HG03045 (cell line): Measurements from ENCODE around the gene TOR1AIP2.
"Not testable (repeated sequence)": the region's sequence is repeated elsewhere in the genome, so short reads cannot be mapped to it uniquely, and the experiment has no call there.

Source experiments
- ATAC-seq: cut with Tn5 transposase; IDR thresholded peaks from one replicate; pipeline ENCODE4 v1.9.1; 2021; ENCODE audit warnings: mild to moderate bottlenecking, moderate library complexity; ENCODE audit not compliant: unreplicated experiment

The TOR1AIP2 gene

GRCh38 chr1:179876300-179876715, 1.3 kb downstream of the TOR1AIP2 start:
- ATAC-seq, result no peak

DNA sequence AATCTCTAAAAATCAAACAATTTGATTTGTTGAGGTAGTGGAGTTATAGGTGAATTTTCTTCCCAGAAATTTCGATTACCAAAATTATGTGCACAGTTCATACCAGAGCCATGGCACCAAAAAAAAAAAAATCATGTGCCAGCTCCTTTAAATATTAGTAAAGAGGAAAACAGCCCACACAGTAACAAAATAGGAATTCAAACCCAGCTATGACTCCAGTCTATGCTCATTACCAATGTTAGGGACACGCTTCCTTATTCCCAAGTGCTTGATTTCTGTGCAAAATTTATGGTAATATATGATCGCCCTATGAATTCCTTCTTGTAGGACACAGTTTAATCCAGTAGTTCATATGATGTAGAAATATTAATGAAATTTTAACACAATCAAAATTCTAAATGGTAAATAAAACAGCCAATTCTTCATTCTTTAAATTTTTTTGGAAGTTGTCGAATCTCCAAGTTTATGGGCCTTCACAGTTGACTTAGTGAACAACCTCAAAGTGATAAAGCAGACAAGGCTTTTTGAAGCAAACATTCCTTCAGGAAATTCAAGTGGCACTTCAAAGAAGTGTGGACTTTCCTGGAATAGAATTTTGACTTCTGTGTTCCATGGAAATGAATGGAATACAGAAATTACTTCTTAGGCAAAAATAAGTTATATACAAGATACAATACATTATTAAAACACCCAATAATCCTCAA, 1.9 kb downstream of the TOR1AIP2 start:
- ATAC-seq, result no peak

DNA sequence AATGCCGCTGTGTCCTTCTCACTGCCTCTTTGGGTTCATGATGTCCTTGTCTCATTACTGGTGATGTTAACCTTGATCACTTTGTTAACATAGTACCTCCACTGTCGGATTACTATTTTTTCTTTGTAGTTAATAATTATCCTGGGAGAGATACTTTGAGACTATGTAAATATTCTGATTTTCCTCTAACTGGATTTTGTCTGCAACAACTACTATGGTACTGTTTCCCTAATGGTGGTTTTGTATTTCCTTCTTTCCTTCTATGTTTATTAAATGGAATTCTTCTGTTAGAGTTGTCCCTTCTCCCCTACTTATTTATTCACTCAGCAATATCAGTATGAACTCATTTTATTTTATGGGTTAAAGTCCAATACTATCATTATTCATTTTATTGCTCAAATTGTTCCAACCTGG, 4.2 kb downstream of the TOR1AIP2 start:
- ATAC-seq, result no peak

DNA sequence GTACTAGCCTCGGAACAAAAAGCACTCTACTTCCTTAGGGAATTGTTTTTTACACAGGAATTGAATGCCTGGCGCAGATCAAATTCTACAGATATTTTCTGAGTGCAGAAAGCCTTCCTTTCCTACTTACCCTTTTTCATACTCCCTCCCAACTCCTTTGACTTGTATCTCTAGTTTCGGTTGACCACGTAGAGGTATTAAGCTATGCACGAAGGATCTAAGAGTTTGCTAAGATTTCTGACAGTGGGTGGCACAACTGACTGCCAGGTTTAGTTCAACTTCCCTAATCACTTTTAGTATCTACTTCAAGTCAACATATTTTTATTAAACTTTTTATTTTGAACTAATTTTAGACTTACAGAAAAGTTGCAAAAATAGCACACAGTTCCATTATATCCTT, 5.0 kb downstream of the TOR1AIP2 start:
- no peak for ATAC-seq

DNA sequence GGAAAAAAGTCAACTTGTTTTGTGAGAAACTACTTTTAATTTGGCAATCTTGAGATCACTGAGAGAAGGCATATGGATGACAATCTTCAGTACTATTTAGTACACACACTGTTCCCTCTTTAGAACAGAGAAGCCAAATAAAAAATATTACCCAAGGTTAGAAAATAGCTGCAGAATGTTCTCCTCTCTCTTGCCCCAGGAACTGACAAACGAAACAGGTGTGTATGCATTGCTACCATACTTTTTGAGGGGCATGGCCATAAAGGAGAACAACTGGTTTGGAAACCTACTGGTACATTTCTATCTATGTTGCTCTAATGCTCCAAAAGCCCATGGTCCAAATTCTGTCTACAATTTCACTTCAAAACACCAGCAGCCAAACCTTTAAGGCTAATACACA, 5.7 kb downstream of the TOR1AIP2 start:
- ATAC-seq, result no peak

DNA sequence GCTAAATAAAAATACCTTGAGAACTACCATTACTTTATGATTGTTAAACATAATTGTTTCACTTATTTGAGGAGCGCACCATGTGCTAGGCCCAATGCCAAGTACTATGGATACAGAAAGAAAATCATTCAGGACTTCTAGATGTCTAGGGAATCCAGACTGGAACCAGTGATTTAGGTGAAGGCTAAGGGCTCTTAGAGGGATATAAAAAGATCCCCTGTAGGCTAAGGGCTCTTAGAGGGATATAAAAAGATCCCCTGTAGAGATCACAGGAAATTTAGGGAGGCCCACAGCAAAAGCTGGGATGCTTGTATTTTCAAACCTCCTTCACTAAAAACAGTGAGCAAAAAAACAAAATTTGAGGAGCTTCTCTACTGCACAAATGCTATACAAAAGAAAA, 6.7 kb downstream of the TOR1AIP2 start:
- ATAC-seq, result no peak

DNA sequence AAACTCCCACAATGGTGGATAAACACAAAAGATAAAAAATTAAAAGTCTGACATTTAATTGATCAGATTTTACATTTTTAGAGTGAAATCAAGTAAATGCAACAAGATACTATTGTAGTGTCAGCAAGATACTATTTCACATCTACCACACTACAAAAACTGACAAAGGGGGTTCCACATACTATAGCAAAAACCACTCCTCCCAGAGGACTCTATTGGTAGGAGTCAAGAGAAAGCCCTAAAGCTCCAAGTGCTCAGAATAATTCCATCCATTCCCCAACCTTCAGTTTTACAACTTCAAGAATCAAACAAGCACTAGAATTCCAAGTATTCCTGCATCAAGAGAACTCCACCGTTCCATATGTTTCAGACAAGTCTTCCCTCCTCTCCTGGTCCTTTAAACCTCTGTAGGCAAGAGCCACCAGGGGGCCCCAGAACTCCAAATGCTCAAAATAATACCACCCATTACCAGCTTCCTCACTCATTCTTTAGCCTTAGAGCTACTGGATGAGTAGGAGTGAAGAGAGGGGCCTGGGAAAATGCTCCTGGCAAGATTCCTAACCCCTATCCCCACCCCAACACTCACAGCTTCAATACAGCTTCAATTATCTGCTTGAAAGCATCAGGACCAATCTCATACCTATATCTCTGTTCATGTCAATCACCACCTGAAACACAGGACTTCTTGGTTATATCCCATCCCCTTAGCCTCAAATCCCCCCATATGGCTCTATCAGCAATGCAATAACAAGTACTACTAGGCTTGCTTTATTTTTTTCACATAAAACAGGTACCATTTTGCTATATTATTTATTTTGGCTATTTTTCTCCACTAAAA, 9.9 kb downstream of the TOR1AIP2 start:
- ATAC-seq, result peak; percentile 49

DNA sequence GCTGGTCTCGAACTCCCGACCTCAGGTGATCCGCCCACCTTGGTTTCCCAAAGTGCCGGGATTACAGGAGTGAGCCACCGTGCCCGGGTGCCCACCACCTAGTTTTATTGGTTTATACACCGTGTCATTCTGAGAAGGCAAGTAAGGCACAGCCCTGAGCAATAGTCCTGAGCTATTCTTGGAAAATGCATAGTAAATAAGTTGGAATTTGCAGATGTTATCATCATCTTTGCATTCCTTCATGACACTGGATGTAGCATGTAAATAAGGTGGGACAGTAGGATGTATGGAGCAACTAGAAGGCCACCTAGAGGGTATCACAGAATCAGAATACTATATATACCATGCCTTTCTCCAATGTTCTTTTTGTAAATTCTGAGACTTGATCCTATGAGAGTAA, 11.0 kb downstream of the TOR1AIP2 start:
- ATAC-seq, result no peak

DNA sequence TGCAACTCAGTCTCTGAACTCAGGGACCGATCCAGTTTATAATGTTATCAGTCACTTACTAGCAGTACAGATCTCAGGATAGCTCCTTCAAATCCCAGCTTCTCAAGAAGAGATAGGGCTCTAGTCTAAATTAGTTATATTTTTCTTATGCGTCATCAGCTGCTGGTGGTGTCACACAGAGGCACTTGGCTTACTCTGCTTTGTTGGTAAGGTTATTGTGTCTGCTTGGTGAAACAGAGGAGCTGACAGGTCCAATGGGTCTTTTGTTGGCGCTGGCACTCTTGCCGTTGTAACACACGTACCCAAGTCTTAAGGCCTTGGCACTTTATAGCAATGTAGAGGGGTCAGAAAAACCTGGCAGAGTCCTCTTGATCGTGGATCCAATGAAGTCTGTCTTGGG, 12.2 kb downstream of the TOR1AIP2 start:
- no peak for ATAC-seq

DNA sequence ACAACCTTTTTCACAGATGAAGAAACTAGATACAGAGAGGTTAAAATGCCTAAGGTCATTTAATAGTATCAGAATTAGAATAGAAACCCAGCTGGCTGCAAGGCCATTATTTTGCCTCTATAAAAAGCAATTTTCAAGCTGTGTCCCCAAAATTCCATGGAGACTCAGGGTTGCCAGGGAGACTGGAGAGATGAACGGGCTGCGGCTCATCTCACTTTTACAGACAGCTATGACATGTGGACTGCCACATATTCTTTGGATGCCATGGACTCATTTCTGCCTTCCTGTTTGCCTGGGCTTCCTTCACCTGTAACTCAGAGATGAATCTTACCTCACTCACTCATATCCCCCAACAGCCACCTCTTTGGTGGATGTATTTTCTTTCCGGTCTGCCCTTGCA, 17.0 kb downstream of the TOR1AIP2 start:
- ATAC-seq, result no peak

- ATAC-seq, result no peak
These were observed 20.6 kb downstream of the TOR1AIP2 start for GRCh38 chr1:179857009-179857408.

GRCh38 chr1:179856296-179856695, 21.3 kb downstream of the TOR1AIP2 start:
- no peak for ATAC-seq

DNA sequence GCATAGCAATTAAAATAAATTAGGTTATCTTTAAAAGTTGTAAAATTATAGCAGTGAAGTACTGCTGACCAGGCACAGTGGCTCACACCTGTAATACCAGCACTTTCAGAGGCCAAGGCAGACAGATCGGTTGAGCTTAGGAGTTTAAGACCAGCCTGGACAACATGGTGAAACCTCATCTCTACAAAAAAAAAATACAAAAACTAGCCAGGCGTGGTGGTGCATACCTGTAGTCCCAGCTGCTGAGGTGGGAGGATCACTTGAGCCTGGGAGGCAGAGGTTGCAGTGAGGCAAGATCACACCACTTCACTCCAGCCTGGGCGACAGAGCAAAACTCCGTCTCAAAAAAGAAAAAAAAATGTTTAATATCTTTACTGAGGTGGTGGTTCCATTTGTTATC, 21.8 kb downstream of the TOR1AIP2 start:
- not testable (repeated sequence) for ATAC-seq

- ATAC-seq, result no peak
These were observed 24.5 kb downstream of the TOR1AIP2 start for GRCh38 chr1:179853102-179853501.

DNA sequence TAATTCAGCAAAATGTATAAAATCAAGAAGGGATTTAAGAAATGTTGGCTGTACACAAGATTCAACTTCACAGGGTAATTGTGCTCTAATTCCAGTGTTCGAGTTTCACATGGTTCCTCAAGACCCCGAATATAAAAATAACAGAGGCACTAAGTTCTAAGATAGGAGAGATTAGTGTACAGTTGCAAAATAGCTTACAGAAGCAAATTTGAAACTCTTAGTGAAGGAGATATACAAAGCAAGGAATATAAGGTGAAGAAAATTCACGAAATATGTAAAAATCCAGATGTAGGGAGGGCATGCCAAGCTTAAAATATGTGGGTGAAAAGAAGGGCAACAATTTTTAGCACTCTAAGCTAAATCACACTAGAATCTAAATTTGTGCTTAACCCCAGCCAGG, 29.4 kb downstream of the TOR1AIP2 start:
- no peak for ATAC-seq

DNA sequence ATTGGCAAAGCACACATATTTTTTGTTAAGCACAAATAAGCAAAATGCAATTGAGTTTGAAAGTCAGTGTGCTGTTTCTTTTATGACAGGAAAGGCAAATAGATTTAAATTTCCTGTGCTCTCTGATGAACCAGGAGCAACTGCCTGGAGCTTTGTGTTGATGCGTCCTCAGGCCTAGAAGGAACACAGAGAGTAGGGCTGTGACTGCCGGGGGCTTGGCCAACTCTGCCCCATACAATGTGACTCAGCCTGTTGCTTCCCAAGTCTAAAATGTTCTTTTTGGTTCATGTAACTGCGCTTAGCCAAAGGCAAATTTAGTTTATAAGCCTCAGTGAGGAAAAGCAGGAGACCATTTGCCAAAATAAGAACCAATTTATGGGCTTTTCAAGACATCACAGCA, 37.5 kb downstream of the TOR1AIP2 start:
- ATAC-seq, result no peak

DNA sequence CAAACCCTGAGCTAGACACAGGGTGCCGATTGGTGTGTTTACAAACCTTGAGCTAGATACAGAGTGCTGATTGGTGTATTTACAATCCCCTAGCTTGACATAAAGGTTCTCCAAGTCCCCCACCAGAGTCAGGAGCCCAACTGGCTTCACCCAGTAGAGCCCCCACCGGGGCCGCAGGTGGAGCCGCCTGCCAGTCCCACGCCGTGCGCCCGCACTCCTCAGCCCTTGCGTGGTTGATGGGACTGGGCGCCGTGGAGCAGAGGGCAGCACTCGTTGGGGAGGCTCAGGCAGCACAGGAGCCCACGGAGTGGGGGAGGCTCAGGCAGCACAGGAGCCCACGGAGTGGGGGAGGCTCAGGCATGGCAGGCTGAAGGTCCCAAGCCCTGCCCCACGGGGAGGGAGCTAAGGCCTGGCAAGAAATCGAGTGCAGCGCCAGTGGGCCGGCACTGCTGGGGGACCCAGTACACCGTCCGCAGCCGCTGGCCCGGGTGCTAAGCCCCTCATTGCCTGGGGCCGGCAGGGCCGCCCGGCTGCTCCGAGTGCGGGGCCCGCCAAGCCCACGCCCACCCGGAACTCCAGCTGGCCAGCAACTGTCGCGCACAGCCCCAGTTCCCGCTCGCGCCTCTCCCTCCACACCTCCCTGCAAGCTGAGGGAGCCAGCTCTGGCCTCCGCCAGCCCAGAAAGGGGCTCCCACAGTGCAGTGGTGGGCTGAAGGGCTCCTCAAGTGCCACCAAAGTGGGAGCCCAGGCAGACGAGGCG, 40.7 kb downstream of the TOR1AIP2 start:
- not testable (repeated sequence) for ATAC-seq

DNA sequence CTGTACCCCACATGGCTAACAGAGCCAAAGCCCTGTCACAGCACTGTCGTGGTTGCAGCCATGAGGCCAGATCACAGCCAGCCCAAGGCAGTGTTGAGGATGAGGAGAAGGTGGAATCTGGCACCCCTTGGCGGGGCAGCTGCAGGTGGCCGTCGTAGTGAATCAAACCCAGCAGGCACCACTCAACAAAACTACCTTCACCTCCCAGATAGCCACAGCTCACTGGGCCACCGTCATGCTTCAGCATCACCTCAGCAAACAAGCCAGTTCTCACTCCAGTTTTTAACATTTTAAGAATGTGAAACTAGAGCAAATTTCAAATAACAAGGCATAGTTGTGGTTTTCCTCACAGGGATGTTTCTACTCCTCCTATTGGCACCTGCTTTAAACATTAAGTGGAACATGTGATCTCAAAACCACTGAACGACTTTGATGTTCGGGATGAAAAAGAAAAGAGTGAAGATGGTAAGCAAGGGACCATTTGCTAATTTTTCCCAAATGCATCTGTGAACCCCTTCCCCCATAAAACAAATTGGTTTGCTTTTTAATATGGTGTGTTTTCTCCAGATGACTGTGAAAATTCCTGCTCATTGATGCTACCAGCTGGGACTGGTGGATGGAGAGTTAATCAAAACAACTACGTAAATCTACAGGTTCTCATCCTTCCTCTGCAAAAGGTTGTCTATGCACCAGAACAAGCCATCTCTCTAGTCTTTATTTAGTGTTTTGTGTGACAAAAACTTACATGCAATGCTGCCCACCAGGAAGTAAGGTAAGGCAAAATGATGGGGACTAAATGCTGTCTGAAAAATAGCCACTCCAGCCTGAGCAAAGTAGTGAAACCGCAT, 45.5 kb downstream of the TOR1AIP2 start:
- ATAC-seq, result no peak

GRCh38 chr1:179831225-179831624, 46.4 kb downstream of the TOR1AIP2 start:
- ATAC-seq, result no peak

DNA sequence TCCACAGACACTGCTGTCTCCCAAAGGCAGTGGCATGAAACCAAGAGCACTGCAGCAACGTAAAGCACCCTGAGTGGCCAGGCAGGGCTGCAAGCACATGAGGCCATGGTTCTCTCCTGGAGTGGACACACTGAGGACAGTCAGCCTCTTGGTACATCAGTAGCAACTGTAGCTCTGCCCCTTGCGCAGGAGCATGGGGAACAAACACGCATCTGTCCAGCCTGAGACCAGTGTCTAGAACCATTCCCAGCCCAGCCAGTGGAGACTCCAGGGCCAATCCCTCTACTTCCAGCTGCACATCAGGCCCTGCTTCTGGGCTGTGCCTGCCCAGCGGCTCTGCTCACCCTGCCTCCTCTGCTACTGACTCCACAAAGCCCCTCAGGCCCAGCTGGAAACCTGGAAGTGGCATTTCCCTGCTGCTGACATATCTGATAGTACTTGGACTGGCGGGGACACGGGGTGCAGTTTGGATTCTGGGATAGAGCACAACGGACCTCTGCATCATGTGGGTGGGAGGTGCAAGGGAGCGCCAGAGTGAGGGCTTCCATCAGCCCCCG, 49.0 kb downstream of the TOR1AIP2 start:
- no peak for ATAC-seq
